GM10266 (cell line): ENCODE results near the gene GALNT17.

Source experiments
- DNase-seq: peaks from one replicate; pipeline ENCODE4 v3.0.0; 2012; ENCODE audit errors: extremely low spot score
- TF ChIP-seq, protein P1 (sequence below): IDR thresholded peaks from 2 replicates; pipeline ENCODE4 v1.5.1; 2012; ENCODE audit warnings: mild to moderate bottlenecking, low read depth; ENCODE audit not compliant: control insufficient read depth, insufficient read depth; ENCODE audit errors: missing control alignments

Gene GALNT17

DNA sequence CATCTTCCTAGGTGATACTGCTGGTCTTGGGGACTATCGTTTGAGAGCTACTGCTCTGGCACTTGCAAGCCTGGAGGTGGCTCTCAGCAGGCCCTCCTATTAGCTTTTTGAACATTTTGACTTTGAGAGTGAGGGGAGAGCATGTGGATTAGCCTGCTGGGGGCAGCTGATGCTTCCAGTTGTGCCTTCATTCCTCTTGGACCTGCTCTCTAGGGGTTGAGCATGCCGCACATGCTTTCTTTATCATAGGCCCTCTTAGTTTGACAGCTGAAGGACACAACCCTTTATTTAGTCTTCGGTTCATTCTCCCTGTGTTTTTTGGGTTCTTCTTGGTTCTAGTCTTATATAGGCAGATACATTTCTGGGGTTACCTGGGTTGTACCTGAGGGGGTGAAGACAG, 132.1 kb downstream of the GALNT17 start:
- DNase-seq, result no peak

DNA sequence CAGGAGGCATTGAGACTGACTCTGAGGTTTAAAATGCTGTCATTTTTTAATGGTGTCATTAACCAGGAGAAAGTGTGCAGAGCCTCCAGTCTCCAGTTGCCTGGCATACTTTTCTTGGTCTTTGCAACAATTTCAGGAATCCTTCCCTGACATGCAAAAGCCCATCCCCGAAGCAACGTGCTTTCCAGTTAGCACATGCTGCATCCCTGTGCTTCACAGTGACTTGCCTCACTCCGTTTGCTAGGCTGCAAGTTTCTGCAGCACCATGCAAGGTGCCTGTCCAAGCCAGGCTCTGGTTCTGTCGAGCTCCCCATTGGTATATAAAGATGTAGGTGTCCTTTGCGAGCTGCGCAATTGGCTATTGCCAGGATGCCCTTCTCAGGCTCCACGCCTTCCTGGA, 135.0 kb downstream of the GALNT17 start:
- TF ChIP-seq, protein P1, sequence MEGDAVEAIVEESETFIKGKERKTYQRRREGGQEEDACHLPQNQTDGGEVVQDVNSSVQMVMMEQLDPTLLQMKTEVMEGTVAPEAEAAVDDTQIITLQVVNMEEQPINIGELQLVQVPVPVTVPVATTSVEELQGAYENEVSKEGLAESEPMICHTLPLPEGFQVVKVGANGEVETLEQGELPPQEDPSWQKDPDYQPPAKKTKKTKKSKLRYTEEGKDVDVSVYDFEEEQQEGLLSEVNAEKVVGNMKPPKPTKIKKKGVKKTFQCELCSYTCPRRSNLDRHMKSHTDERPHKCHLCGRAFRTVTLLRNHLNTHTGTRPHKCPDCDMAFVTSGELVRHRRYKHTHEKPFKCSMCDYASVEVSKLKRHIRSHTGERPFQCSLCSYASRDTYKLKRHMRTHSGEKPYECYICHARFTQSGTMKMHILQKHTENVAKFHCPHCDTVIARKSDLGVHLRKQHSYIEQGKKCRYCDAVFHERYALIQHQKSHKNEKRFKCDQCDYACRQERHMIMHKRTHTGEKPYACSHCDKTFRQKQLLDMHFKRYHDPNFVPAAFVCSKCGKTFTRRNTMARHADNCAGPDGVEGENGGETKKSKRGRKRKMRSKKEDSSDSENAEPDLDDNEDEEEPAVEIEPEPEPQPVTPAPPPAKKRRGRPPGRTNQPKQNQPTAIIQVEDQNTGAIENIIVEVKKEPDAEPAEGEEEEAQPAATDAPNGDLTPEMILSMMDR, result no peak

More for the DNA sequence above, 132.1 kb downstream of the GALNT17 start:
- TF ChIP-seq, protein P1, result no peak

DNA sequence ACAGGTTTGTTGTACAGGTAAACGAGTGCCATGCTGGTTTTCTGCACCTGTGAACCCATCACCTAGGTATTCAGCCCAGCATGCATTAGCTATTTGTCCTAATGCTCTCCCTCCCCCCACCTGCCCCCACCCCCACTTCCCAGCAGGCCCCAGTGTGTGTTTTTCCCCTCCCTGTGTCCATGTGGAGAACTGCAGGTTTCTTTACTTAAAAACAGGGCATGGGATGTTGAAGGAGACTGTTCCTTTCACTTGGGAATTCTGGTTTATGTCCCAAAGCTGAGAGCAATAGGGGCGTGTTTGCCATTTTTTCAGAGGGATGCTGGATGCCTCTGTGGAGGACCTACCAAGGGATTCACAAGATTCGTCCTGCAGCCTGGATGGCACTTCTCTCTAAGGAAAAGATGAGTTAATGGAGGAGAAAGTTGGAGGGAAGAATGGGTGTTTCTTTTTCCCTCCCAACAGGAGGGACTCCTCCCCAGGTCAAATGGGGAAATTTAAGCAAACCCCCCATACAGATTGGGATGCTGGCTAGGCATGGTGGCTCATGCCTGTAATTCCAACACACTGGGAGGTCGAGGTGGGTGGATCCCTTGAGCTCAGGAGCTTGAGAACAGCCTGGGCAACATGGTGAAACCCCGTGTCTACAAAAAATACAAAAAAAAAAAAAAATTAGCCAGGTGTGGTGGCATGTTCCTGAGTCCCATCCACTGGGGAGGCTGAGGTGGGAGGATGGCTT, 136.0 kb downstream of the GALNT17 start:
- TF ChIP-seq, protein P1, result no peak
- DNase-seq, result no peak

More for the DNA sequence above, 135.0 kb downstream of the GALNT17 start:
- no peak for DNase-seq

DNA sequence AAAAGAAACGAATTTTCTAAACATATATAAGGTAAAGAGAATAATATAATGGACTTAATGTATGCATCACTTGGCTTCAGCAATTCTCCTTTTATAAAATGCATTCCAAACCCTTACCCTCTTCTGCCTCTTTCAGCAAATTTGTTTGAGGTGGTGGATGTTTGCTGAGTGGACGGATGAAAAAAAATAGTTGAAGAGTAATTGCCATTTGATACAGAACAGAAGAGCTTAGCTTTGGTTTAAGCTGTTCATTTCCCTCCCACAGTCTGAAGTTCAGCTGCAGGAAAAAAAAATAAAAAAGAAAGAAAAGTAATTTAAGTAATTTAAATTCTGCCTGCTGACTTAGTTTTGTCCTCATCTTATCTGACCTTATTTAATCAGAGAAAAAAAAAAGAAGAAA, 138.6 kb downstream of the GALNT17 start:
- TF ChIP-seq, protein P1, result no peak

DNA sequence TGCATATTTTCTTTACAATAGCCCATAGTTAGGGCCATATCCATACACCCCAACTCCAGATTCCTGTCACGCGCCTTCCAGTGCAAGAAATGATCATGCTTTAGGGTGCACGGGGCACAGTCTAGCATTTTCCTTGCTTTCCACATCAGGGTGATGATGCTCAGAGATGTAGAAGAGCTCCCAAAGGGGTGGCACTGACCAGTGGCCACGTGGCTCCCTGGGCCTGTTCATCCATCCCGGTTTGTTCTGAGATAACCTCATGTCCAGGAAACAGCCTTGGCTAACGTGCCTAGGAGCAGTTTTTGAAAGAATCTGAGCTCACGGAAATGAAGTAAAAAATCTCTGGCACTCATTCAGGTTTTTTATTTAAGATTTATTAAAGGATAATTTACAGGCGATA, 139.3 kb downstream of the GALNT17 start:
- TF ChIP-seq, protein P1, result no peak
- DNase-seq, result no peak

More for the DNA sequence above, 138.6 kb downstream of the GALNT17 start:
- no peak for DNase-seq

DNA sequence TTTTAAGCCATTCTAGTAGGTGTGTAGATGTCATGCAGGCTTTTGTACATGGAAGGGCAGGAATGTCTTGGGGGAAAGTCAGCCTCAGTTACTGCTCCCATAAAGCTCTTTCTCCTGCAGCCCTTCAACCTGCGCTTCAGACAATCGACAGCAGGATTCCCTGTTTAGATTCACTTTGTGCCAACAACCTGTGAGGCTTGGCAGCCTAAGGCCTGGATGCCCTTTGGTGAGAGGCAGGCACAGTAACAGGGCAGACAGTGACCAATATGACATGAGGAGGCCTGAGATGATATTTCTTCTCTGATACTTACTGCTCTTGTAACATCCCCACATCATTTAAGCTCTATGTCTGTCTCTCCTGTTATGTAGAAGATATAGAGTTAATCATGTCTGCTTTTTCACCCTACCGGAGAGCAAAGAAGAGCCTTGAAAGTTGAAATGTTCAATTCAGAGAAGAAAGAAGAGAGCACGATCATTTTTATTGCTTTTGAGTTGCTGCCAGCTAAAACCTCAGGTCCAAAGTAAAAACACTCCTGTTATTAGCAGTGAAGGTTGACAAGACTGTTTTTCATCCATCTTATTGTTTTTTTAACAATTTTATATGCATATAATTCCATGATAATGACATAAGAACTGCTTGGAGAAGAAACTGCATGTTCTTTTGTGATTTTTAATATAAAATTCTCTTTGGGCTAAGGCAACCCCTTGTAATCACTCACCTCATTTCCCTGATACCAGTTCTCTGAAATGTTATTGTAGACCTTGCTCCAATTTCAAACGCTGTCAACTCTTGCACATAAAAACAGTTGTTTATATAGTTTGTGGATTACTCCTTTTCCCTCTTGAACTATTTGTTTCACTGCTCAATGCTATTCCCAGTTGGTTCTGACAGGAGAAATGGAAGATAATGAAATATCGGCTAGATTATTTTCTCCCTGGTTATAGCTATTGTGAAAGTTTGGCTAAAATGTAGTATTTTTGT, 140.9 kb downstream of the GALNT17 start:
- TF ChIP-seq, protein P1, result no peak
- DNase-seq, result no peak
